ENCODE measurements around the gene PSMB7.

PSMB7 gene

DNA sequence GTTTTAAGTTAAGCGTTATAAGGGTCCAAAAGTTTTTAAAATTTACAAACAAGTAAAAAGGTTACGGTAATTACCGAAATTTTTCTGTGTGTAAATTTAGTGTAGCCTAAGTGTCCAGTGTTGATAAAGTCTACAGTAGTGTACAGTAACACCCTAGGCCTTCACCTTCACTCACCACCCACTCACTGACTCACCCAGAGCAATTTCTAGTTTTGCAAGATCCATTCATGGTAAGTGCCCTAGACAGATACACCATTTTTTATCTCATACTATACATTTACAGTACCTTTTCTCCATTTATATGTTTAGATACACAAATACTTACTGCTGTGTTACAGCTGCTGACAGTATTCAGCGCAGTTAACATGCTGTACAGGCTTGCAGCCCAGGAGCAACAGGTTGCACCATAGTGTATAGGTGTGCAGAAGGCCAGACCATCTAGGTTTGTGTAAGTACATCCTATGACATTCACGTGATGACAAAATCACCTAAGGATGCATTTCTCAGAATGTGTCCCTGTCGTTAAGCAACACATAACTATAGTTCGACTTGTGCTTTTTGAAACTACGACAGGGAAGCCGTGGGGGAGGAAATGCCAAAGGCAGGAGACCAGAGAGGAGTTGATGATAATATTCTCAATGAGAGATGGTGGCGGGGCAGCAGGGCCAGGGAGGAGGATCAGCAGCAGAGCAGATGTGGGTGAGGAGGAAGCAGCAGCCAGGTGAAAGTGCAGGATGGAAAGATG is 48.6 kb downstream of the PSMB7 start:
- Histone ChIP-seq H3K9me3 (ENCODE audit: control insufficient read depth, low read length) (no peaks in the 10 kb centered on the region), H3K4me3 (ENCODE audit: extremely low read depth, insufficient read depth, low read length, poor library complexity, severe bottlenecking) (no peak overlapping the region), H3K36me3 (ENCODE audit: control insufficient read depth, insufficient read depth, low read length) (peaks cover 13% of the 10 kb centered on the region), H3K27ac (ENCODE audit: low read depth, low read length, severe bottlenecking) (no peak overlapping the region), H3K4me1 (ENCODE audit: control insufficient read depth, insufficient read depth, low read length, poor library complexity, severe bottlenecking) (peaks cover 6% of the 10 kb centered on the region)
- WGBS, 2 experiments (ENCODE audit: insufficient coverage in 2 of 2), result 97% methylated on average over 5 to 8 of the region's 10 CpGs

DNA sequence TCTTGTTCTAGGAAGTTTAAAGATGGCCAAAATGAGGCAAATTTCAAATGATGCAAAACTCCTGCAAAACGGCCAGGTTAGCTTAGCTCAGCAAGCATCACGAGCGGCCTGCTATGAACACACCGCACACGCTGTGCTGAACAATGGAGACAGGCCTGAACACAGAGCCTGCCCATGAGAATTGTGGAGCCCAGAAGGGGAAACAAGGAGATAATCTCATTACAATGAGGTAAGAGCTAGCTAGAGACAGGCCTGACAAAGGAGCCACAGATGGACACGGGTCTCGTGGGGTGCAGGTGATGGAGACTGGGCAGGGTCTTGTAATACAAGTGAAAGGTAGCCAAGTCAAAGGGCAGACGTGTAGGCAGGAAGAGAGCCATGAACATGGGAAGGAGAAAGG is 50.2 kb downstream of the PSMB7 start:
- Histone ChIP-seq H3K9me3 (ENCODE audit: control insufficient read depth, low read length) (no peaks in the 10 kb centered on the region), H3K4me3 (ENCODE audit: extremely low read depth, insufficient read depth, low read length, poor library complexity, severe bottlenecking) (no peak overlapping the region), H3K4me1 (ENCODE audit: control insufficient read depth, insufficient read depth, low read length, poor library complexity, severe bottlenecking) (peaks cover 6% of the 10 kb centered on the region), H3K27ac (ENCODE audit: low read depth, low read length, severe bottlenecking) (no peak overlapping the region), H3K36me3 (ENCODE audit: control insufficient read depth, insufficient read depth, low read length) (peaks cover 25% of the 10 kb centered on the region)
- WGBS, 2 experiments (ENCODE audit: insufficient coverage in 2 of 2), result 92 to 94% methylated on average over 8 of the region's 8 CpGs

DNA sequence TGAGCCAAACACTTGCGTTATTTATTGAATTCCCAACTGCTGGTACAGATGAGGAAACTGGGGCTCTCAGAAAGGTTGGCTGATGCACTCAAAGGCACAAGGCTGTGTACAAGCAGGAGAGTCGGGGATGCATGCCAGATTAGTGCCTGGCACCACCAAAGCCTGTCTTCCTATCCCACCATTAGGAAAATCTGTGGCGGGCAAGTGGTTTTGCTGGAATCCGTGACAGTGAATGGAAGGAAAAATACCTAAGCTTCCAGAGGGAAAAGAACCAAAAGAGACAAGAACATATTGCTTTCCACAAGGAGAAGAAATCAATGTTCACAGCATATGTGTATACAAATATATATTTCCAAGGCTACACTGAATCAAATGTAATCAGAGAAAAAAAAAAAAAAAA is 51.1 kb downstream of the PSMB7 start:
- Histone ChIP-seq H3K4me3 (ENCODE audit: extremely low read depth, insufficient read depth, low read length, poor library complexity, severe bottlenecking) (no peak overlapping the region), H3K9me3 (ENCODE audit: control insufficient read depth, low read length) (no peaks in the 10 kb centered on the region), H3K27ac (ENCODE audit: low read depth, low read length, severe bottlenecking) (no peak overlapping the region), H3K36me3 (ENCODE audit: control insufficient read depth, insufficient read depth, low read length) (peaks cover 25% of the 10 kb centered on the region), H3K4me1 (ENCODE audit: control insufficient read depth, insufficient read depth, low read length, poor library complexity, severe bottlenecking) (peaks cover 6% of the 10 kb centered on the region)
- 90 to 100% methylated on average over 2 to 3 of the region's 4 CpGs for WGBS, 2 experiments (ENCODE audit: insufficient coverage in 2 of 2)

DNA sequence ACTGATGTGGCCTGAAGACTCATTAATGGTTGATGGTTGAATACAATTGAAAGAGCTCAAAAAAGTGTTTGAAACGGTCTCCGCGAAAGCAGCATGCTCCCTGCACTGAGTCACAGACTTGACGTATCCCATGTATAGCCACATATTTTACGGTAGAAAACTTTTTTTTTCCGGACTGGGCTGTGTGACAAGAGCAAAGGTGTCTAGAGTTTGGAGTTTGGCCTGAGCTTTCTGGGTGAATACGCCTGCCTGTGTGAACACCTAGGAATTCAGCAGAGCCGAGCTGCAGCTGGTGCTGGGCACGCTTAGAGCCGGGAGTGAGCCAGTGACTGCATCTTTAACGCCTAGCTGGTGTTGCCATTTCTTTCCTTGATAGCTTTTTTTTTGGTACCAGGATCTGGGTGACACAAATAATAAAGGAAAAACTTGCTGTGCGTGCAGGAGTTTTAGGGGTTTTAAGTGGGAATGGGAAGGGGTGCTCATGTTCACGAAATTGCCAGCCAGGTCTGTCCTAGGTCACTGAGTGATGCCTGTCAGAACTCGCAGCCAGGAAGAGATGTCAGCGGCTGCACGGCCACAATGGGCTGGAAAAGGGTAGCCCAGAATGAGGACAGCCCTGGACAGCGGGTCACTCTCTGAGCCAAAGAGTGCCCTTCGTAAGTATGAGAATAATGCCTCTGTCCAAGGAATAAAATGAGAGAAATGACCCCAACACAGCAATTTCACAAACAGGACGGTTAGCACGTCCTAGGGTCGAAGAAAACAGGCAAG is 51.7 kb downstream of the PSMB7 start:
- Histone ChIP-seq H3K4me1 (ENCODE audit: control insufficient read depth, insufficient read depth, low read length, poor library complexity, severe bottlenecking) (peaks cover 6% of the 10 kb centered on the region), H3K9me3 (ENCODE audit: control insufficient read depth, low read length) (no peaks in the 10 kb centered on the region), H3K27ac (ENCODE audit: low read depth, low read length, severe bottlenecking) (no peak overlapping the region), H3K36me3 (ENCODE audit: control insufficient read depth, insufficient read depth, low read length) (peaks cover 25% of the 10 kb centered on the region), H3K4me3 (ENCODE audit: extremely low read depth, insufficient read depth, low read length, poor library complexity, severe bottlenecking) (no peak overlapping the region)
- 94 to 97% methylated on average over 18 to 20 of the region's 21 CpGs for WGBS, 2 experiments (ENCODE audit: insufficient coverage in 2 of 2)

DNA sequence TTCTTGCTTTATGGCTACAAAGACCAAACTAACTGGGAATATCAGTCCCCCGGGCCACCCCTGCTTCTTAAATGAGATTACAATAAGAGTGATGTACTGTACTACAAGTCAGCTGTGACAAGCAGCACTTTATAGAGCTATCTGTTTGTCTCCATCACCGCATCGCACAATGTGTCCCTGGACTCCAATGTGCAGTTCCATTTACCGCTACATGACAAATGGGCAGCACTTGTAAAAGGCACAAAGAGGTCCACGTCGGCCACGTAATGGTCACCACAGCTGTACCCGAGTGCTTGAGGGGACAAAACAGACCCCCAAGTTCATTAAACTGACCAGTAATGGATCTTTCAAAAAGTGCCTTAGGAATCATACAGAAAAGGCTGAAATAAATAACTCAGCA is 54.1 kb downstream of the PSMB7 start:
- Histone ChIP-seq H3K9me3 (ENCODE audit: control insufficient read depth, low read length) (no peaks in the 10 kb centered on the region), H3K4me1 (ENCODE audit: control insufficient read depth, insufficient read depth, low read length, poor library complexity, severe bottlenecking) (no peaks in the 10 kb centered on the region), H3K36me3 (ENCODE audit: control insufficient read depth, insufficient read depth, low read length) (peaks cover 35% of the 10 kb centered on the region), H3K27ac (ENCODE audit: low read depth, low read length, severe bottlenecking) (no peak overlapping the region), H3K4me3 (ENCODE audit: extremely low read depth, insufficient read depth, low read length, poor library complexity, severe bottlenecking) (no peak overlapping the region)
- 97% methylated on average over 7 of the region's 8 CpGs for WGBS, 2 experiments (ENCODE audit: insufficient coverage in 2 of 2)

DNA sequence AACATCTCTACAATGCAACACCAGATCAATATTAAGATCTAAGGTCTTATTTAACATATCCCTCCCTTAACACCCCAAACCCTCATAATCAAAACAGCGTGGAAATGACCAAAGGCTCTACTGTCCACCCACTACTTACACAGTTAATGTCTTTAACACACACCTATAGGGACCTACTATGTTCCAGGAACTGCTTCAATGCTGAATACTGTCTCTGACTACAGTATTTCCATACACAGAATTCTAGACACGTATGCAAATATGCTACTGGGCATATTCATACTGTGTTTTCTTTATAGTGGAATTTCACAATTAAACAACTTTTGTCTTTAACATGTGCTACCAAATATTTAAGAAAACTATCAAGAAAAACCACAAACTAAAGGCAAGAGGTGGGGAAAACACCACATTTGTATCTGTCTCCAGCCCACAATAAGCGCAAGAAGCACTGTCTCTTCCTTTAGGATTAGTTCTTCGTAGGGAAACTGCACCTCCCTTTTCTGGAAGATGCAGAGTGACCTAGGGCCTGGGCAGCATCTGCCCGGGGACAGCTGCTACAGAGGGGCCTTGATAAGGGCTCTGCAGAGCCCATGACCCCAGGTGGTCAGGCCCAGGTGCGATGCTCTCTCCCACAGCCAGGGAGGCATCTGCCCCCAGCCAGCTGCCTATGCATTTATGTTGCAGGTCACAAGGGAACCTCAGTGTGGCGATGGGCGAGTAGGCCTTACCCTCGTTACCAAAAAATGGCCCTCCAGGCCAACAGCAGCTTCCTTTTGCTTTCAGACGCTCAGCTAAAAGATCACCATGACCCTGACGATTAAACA is 55.2 kb downstream of the PSMB7 start:
- Histone ChIP-seq H3K9me3 (ENCODE audit: control insufficient read depth, low read length) (no peaks in the 10 kb centered on the region), H3K27ac (ENCODE audit: low read depth, low read length, severe bottlenecking) (no peak overlapping the region), H3K4me3 (ENCODE audit: extremely low read depth, insufficient read depth, low read length, poor library complexity, severe bottlenecking) (no peak overlapping the region), H3K4me1 (ENCODE audit: control insufficient read depth, insufficient read depth, low read length, poor library complexity, severe bottlenecking) (no peaks in the 10 kb centered on the region), H3K36me3 (ENCODE audit: control insufficient read depth, insufficient read depth, low read length) (peaks cover 46% of the 10 kb centered on the region)
- 91 to 97% methylated on average over 10 of the region's 11 CpGs for WGBS, 2 experiments (ENCODE audit: insufficient coverage in 2 of 2)

DNA sequence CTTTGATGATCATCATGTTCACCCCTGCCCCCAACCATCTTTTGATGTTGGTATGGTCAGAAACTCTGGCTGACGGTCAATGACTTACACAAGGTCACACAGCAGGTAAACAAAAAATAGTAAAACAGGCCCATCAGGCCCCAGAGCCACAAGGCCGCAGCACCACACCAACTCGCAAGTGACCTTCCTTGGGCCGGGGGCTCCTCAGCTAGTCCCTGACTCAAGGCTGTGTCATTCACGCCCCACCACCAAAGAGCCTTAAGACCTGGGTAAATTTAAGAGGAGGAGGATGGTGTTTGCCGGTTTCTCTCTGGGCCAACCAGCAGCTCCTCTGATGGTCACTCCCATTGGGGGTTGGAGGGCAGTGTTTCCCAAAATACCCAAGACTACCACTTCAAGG is 55.8 kb downstream of the PSMB7 start:
- peaks cover 51% of the 10 kb centered on the region for H3K36me3 ChIP-seq (ENCODE audit: control insufficient read depth, insufficient read depth, low read length)
- H3K4me1 ChIP-seq (ENCODE audit: control insufficient read depth, insufficient read depth, low read length, poor library complexity, severe bottlenecking), result no peaks in the 10 kb centered on the region
- H3K27ac ChIP-seq (ENCODE audit: low read depth, low read length, severe bottlenecking), result no peak overlapping the region
- no peak overlapping the region for H3K4me3 ChIP-seq (ENCODE audit: extremely low read depth, insufficient read depth, low read length, poor library complexity, severe bottlenecking)
- no peaks in the 10 kb centered on the region for H3K9me3 ChIP-seq (ENCODE audit: control insufficient read depth, low read length)
- WGBS, 2 experiments (ENCODE audit: insufficient coverage in 2 of 2), result 100% methylated on average over 3 to 4 of the region's 6 CpGs

DNA sequence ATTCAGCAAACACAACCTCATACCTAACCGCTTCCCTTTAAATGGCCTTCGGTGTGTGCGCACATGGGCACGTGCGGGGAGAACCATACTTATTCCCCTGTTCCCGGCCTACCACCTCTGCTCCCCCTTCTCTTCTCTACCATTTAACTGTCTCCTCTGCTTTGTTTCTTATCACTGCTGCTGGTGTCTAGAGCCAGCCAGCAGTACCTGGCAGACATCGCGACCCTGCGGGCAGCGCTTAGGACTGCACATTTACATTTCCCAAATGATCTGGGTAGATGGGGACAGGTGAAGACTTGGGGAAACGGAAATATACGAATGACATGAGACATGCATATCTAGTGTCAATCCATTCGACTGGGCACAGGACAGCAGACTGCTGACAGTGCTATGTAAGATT is 56.6 kb downstream of the PSMB7 start:
- Histone ChIP-seq H3K27ac (ENCODE audit: low read depth, low read length, severe bottlenecking) (no peak overlapping the region), H3K36me3 (ENCODE audit: control insufficient read depth, insufficient read depth, low read length) (peaks cover 59% of the 10 kb centered on the region), H3K4me3 (ENCODE audit: extremely low read depth, insufficient read depth, low read length, poor library complexity, severe bottlenecking) (no peak overlapping the region), H3K9me3 (ENCODE audit: control insufficient read depth, low read length) (no peaks in the 10 kb centered on the region), H3K4me1 (ENCODE audit: control insufficient read depth, insufficient read depth, low read length, poor library complexity, severe bottlenecking) (no peaks in the 10 kb centered on the region)
- 96 to 99% methylated on average over 11 of the region's 13 CpGs for WGBS, 2 experiments (ENCODE audit: insufficient coverage in 2 of 2)

DNA sequence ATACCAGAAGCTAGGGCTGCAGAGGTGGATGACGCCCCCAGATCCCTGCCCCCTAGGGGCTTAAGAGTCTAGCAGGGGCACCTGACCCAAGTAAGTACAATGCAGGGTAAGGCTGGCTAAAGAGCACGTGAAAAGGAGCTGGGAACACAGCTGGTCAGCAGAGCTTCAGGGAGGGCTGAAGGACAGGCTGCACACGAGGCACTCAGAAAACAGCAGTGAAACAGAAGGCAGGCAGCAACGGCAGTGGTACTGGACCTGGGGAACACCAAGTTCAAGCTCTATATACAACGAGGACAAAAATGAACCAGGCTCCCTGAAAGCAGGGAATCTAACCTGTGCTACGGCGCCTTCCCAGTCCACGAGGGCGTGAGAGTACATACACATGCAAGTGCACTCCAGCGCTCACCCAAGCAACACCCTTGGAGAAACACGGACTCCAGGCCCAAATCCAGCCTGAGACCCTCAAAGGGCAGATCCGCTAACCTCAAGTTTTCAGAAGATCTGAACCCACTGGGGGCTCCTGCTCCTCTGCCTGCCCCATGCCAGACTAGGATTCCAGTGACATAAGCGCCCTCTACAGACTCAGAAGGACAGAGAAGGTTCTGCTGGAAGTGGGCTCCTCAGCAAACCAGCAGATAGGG is 57.4 kb downstream of the PSMB7 start:
- Histone ChIP-seq H3K4me1 (ENCODE audit: control insufficient read depth, insufficient read depth, low read length, poor library complexity, severe bottlenecking) (no peaks in the 10 kb centered on the region), H3K4me3 (ENCODE audit: extremely low read depth, insufficient read depth, low read length, poor library complexity, severe bottlenecking) (no peak overlapping the region), H3K36me3 (ENCODE audit: control insufficient read depth, insufficient read depth, low read length) (peaks cover 67% of the 10 kb centered on the region), H3K9me3 (ENCODE audit: control insufficient read depth, low read length) (no peaks in the 10 kb centered on the region), H3K27ac (ENCODE audit: low read depth, low read length, severe bottlenecking) (no peak overlapping the region)
- 91 to 96% methylated on average over 12 of the region's 13 CpGs for WGBS, 2 experiments (ENCODE audit: insufficient coverage in 2 of 2)

DNA sequence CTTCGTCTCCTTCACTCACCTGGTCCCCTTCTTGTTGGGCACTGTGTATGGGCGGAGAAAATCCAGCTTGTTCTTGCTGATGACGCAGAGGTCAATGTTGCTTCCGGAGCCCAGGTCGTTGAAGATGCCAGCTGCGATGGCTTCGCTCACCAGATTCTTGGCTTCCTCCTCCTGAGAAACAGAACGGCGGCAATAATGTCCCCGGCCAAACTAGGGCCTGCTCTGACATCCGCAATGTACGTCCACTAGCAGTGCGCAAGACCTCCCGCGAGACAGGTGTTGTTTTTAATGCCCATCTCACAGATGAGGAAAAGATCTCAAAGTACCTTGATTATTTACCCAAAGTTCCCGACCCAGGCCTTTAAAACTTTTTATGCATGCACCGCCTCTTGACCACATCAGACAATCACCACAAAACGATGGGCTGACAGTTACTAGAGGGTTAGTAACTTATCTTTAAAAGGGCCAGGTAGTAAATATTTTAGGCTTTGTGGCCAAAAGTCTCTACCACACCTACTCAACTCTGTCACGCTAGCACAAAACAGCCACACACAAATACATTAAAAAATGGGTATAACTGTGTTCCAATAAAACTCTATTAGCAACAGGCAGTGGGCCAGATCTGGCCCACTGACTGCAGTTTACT is 58.4 kb downstream of the PSMB7 start:
- H3K9me3 ChIP-seq (ENCODE audit: control insufficient read depth, low read length), result no peaks in the 10 kb centered on the region
- 94 to 96% methylated on average over 16 to 17 of the region's 19 CpGs for WGBS, 2 experiments (ENCODE audit: insufficient coverage in 2 of 2)
- H3K36me3 ChIP-seq (ENCODE audit: control insufficient read depth, insufficient read depth, low read length), result peaks cover 76% of the 10 kb centered on the region
- H3K4me3 ChIP-seq (ENCODE audit: extremely low read depth, insufficient read depth, low read length, poor library complexity, severe bottlenecking), result no peak overlapping the region
- H3K4me1 ChIP-seq (ENCODE audit: control insufficient read depth, insufficient read depth, low read length, poor library complexity, severe bottlenecking), result no peaks in the 10 kb centered on the region
- H3K27ac ChIP-seq (ENCODE audit: low read depth, low read length, severe bottlenecking), result no peak overlapping the region
